HG03039 (cell line): Measurements from ENCODE around the gene ICA1.
"Not testable (repeated sequence)": the region's sequence is repeated elsewhere in the genome, so short reads cannot be mapped to it uniquely, and the experiment has no call there.

Experiments
- ATAC-seq: cut with Tn5 transposase; IDR thresholded peaks from one replicate; pipeline ENCODE4 v1.9.1; 2021; ENCODE audit warnings: mild to moderate bottlenecking, moderate library complexity; ENCODE audit not compliant: unreplicated experiment

The ICA1 gene

GRCh38 chr7:8271960-8272359 is 10.0 kb upstream of the ICA1 start:
- ATAC-seq = no peak

- no peak for ATAC-seq
Observed at GRCh38 chr7:8263048-8263447, 1.1 kb upstream of the ICA1 start.

GRCh38 chr7:8260871-8261694 is 884 bp downstream of the ICA1 start:
- no peak for ATAC-seq

GRCh38 chr7:8259586-8260222 is 2.3 kb downstream of the ICA1 start:
- no peak for ATAC-seq

GRCh38 chr7:8258734-8259133 is 3.2 kb downstream of the ICA1 start:
- ATAC-seq = no peak

- no peak for ATAC-seq
Observed at GRCh38 chr7:8258166-8258565, 3.8 kb downstream of the ICA1 start.

GRCh38 chr7:8255680-8256655 is 6.0 kb downstream of the ICA1 start:
- ATAC-seq = no peak

GRCh38 chr7:8254667-8255066 is 7.3 kb downstream of the ICA1 start:
- ATAC-seq = no peak

GRCh38 chr7:8254215-8254614 is 7.8 kb downstream of the ICA1 start:
- no peak for ATAC-seq

GRCh38 chr7:8251195-8251594 is 10.8 kb downstream of the ICA1 start:
- no peak for ATAC-seq

- ATAC-seq = no peak
Observed at GRCh38 chr7:8250547-8250946, 11.4 kb downstream of the ICA1 start.

GRCh38 chr7:8249121-8249520 is 12.8 kb downstream of the ICA1 start:
- ATAC-seq = no peak

- ATAC-seq = no peak
Observed at GRCh38 chr7:8246020-8246419, 15.9 kb downstream of the ICA1 start.

GRCh38 chr7:8245032-8245431 is 16.9 kb downstream of the ICA1 start:
- not testable (repeated sequence) for ATAC-seq

- not testable (repeated sequence) for ATAC-seq
Observed at GRCh38 chr7:8243059-8243458, 18.9 kb downstream of the ICA1 start.

- ATAC-seq = not testable (repeated sequence)
Observed at GRCh38 chr7:8239702-8240362, 22.1 kb downstream of the ICA1 start.

GRCh38 chr7:8236780-8237407 is 25.1 kb downstream of the ICA1 start:
- no peak for ATAC-seq

GRCh38 chr7:8232999-8233847 is 28.7 kb downstream of the ICA1 start:
- no peak for ATAC-seq

- no peak for ATAC-seq
Observed at GRCh38 chr7:8229927-8230326, 32.0 kb downstream of the ICA1 start.
